OCI-LY7 (cell line): ENCODE data around the gene CATSPER1. TPM values are rescaled to one million over a fixed set of nuclear protein-coding genes. Genes with fewer than 3 reads are reported as not detected.
"Not testable (repeated sequence)": the region's sequence is repeated elsewhere in the genome, so short reads cannot be mapped to it uniquely, and the experiment has no call there.

ENCODE experiments used
- BruUV-seq: library from RNA; stranded (reverse); fragments of 400-500 nt; replicated peaks from 2 replicates; lab custom pipeline; 2021; lab: Mats Ljungman, UMichigan
- CTCF ChIA-PET: fragments of 300-600 bp; sonication (Branson Sonifier 250); formaldehyde crosslinking; loops from one replicate; lab custom pipeline; 2022; ENCODE audit warnings: antibody characterized with exemption; ENCODE audit not compliant: unreplicated experiment; lab: Charles Lee
- POLR2A ChIA-PET: fragments of 300-600 bp; sonication (Branson Sonifier 250); formaldehyde crosslinking; loops from one replicate; lab custom pipeline; 2022; ENCODE audit warnings: antibody characterized with exemption; lab: Charles Lee
- DNase-seq: peaks from one replicate; pipeline ENCODE4 v3.0.0-alpha.2; 2015; ENCODE audit warnings: low spot score
- H2AFZ ChIP-seq: fragments of 200-600 bp; sonication (generic), shearing (Covaris generic); 2 replicates; pipeline ENCODE4 v1.6.1; 2014; ENCODE audit warnings: mild to moderate bottlenecking, antibody characterized with exemption, low read length, moderate library complexity
- H3K27ac ChIP-seq: fragments of 200-600 bp; sonication (generic); 2 replicates; pipeline ENCODE4 v1.5.1; 2014; ENCODE audit warnings: mixed run types, low read depth, mild to moderate bottlenecking, moderate library complexity, low read length, inconsistent platforms; ENCODE audit not compliant: poor library complexity, severe bottlenecking
- H3K36me3 ChIP-seq: fragments of 200-600 bp; sonication (generic); 2 replicates; pipeline ENCODE4 v1.6.1; 2014; ENCODE audit warnings: mild to moderate bottlenecking, antibody characterized with exemption, low read length, moderate library complexity, mixed read lengths; ENCODE audit not compliant: insufficient read depth
- H3K4me1 ChIP-seq: fragments of 200-600 bp; sonication (generic); 2 replicates; pipeline ENCODE4 v1.5.1; 2014; ENCODE audit warnings: mild to moderate bottlenecking, low read length; ENCODE audit not compliant: insufficient read depth, poor library complexity, severe bottlenecking
- H3K4me2 ChIP-seq: fragments of 200-600 bp; sonication (generic); 2 replicates; pipeline ENCODE4 v1.6.1; 2014; ENCODE audit warnings: mild to moderate bottlenecking, low read length
- H3K4me3 ChIP-seq: fragments of 200-600 bp; sonication (generic); 2 replicates; pipeline ENCODE4 v1.5.1; 2014; ENCODE audit warnings: mild to moderate bottlenecking, low read depth, low read length; ENCODE audit not compliant: poor library complexity, severe bottlenecking
- H3K79me2 ChIP-seq: fragments of 200-600 bp; sonication (generic); 2 replicates; pipeline ENCODE4 v1.6.1; 2016; ENCODE audit warnings: low read depth, mild to moderate bottlenecking, low read length, moderate library complexity, mixed read lengths; ENCODE audit not compliant: insufficient read depth
- H3K9me2 ChIP-seq: fragments of 200-600 bp; sonication (generic); 2 replicates; pipeline ENCODE4 v1.6.1; 2016; ENCODE audit warnings: mild to moderate bottlenecking, low read length, mixed read lengths; ENCODE audit not compliant: insufficient read depth
- H3K9me3 ChIP-seq: fragments of 200-600 bp; sonication (generic); 2 replicates; pipeline ENCODE4 v1.6.1; 2014; ENCODE audit warnings: mild to moderate bottlenecking, mixed run types, low read length, mixed read lengths
- H4K20me1 ChIP-seq: fragments of 200-600 bp; sonication (generic); 2 replicates; pipeline ENCODE4 v1.6.1; 2014; ENCODE audit warnings: mild to moderate bottlenecking, antibody characterized with exemption, low read length, moderate library complexity, mixed read lengths; ENCODE audit not compliant: insufficient read depth
- CTCF ChIP-seq: fragments of 200-600 bp; sonication (generic); conservative IDR thresholded peaks from 2 replicates; pipeline ENCODE4 v1.5.1; 2014; ENCODE audit warnings: mild to moderate bottlenecking, antibody characterized with exemption, low read length, moderate library complexity, mixed read lengths
- EZH2phosphoT487 ChIP-seq: fragments of 200-600 bp; sonication (generic); IDR thresholded peaks from 2 replicates; pipeline ENCODE4 v1.6.1; 2018; ENCODE audit warnings: low read depth, borderline replicate concordance, mild to moderate bottlenecking, mixed run types, antibody characterized with exemption, low read length, moderate library complexity, mixed read lengths
- intact Hi-C: fragments of 100-400 bp; cut with micrococcal nuclease; formaldehyde crosslinking; loops from one replicate; pipeline ENCODE4 v1.10.0; 2022; ENCODE audit not compliant: unreplicated experiment
- total RNA-seq, 2 experiments: library from RNA; depleted of rRNA in 1 of 2; stranded (reverse); fragments of >200 nt in 1 of 2; shearing (Covaris generic) in 1 of 2; gene quantifications; 2 replicates each; pipeline ENCODE4 v1.2.3, GENCODE V29; 2014 to 2022

Gene CATSPER1
- total RNA-seq, 2 experiments from 2014 or later = not detected

DNA sequence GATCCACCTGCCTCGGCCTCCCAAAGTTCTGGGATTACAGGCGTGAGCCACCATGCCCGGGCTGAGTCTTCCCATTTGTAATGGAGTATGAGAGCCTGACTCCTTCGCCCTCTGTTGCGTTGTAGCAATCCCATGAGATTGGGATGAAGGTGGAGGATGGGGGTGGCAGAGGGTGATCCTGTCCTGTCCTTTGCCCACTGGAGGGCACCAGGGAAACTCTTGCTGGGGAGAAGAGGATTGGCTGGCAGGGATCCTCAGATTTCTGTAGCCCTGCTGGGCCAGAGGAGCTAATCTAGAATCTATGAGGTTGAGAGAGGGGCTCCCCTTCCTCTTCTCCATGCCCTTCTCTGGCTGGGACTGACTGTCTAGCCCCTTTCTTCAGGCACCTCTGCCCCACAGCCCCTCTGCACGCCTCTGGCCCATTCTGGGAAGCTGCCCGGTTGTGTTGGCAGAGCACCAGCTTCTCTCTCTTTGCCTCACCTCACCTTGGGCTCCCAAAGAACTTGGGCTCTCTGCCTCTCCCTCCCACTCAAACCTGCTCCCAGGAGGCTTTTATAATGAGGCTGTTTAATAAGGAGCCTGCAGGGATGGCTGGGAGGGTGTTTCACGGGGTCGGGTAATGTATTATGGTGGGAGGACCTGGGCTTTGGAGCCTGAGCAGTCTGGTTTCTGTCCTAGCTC is 9.5 kb upstream of the CATSPER1 start:
- Histone ChIP-seq H4K20me1 (no peaks in the 10 kb centered on the region), H3K79me2 (no peaks in the 10 kb centered on the region), H3K27ac (no peak overlapping the region), H2AFZ (no peak overlapping the region), H3K9me3 (no peaks in the 10 kb centered on the region), H3K4me3 (no peak overlapping the region), H3K36me3 (no peaks in the 10 kb centered on the region), H3K4me1 (peaks cover 7% of the 10 kb centered on the region), H3K4me2 (no peak overlapping the region), H3K9me2 (no peaks in the 10 kb centered on the region)
- ChIA-PET CTCF (interaction anchor here (0.5 to 1.6 kb wide), 3 partner anchors 9 to 253 kb away, joined by 3 to 7 read pairs (median 5); partner anchors contain the start of genes CATSPER1 and YIF1A), POLR2A (interaction anchor here (1.5 kb wide), 1 partner anchor 9 kb away, joined by 5 read pairs; no protein-coding TSS in a partner anchor)
- no peak for TF ChIP-seq CTCF
- DNase-seq = no peak
- intact Hi-C loops = no loop called here
- BruUV-seq = no TSS peak

GRCh38 chr11:66032957-66033735 is 6.9 kb upstream of the CATSPER1 start:
- intact Hi-C loops = no loop called here
- Histone ChIP-seq H3K79me2 (no peaks in the 10 kb centered on the region), H3K9me2 (no peaks in the 10 kb centered on the region), H3K27ac (no peak overlapping the region), H4K20me1 (no peaks in the 10 kb centered on the region), H3K4me1 (peaks cover 7% of the 10 kb centered on the region), H3K9me3 (no peaks in the 10 kb centered on the region), H3K36me3 (no peaks in the 10 kb centered on the region), H3K4me2 (no peak overlapping the region), H3K4me3 (no peak overlapping the region), H2AFZ (no peak overlapping the region)
- no peak for TF ChIP-seq CTCF
- no peak for TF ChIP-seq EZH2phosphoT487
- ChIA-PET CTCF (no interaction called here), POLR2A (no interaction called here)
- DNase-seq = peak; percentile 19
- BruUV-seq = no TSS peak

GRCh38 chr11:66023186-66023440 is 3.2 kb downstream of the CATSPER1 start:
- H2AFZ ChIP-seq, H3K9me3 ChIP-seq, BruUV-seq, H3K79me2 ChIP-seq, H3K4me3 ChIP-seq, H3K27ac ChIP-seq, POLR2A ChIA-PET, H3K4me1 ChIP-seq, H3K4me2 ChIP-seq, H3K9me2 ChIP-seq, intact Hi-C loops, DNase-seq, H3K36me3 ChIP-seq, H4K20me1 ChIP-seq: not testable (repeated sequence)
- CTCF ChIA-PET = interaction anchor here (1.3 to 1.4 kb wide), 2 partner anchors 21 to 22 kb away, joined by 3 to 5 read pairs; partner anchors contain the start of gene BANF1
